Caco-2 (cell line): ENCODE data around the gene GRXCR2. TPM values are rescaled to one million over a fixed set of nuclear protein-coding genes. Genes with fewer than 3 reads are reported as not detected.

Experiments used
- BruUV-seq: library from RNA; stranded (reverse); fragments of 400-500 nt; replicated peaks from 2 replicates; lab custom pipeline; 2021; lab: Mats Ljungman, UMichigan
- CTCF ChIA-PET: fragments of 300-600 bp; sonication (Branson Sonifier 250); formaldehyde crosslinking; loops from one replicate; lab custom pipeline; 2022; ENCODE audit warnings: antibody characterized with exemption; lab: Charles Lee
- POLR2A ChIA-PET: fragments of 300-600 bp; sonication (Branson Sonifier 250); formaldehyde crosslinking; loops from one replicate; lab custom pipeline; 2022; ENCODE audit warnings: antibody characterized with exemption; lab: Charles Lee
- DNase-seq, 2 experiments: peaks; one replicate each; pipeline versions ENCODE4 v3.0.0 to v3.0.0-alpha.2; 2020 to 2022
- H3K27me3 ChIP-seq: replicated peaks from 2 replicates; pipeline ENCODE4 v1.6.0; 2011; ENCODE audit warnings: low read length; ENCODE audit not compliant: control insufficient read depth, insufficient read depth
- H3K36me3 ChIP-seq: 2 replicates; pipeline ENCODE4 v1.5.1; 2011; ENCODE audit warnings: low read length; ENCODE audit not compliant: control insufficient read depth, insufficient read depth
- H3K4me1 ChIP-seq: fragments of 250-450 bp; sonication (Bioruptor Pico); 2 replicates; pipeline ENCODE4 v1.5.1; 2020; ENCODE audit warnings: mild to moderate bottlenecking
- H3K4me3 ChIP-seq: 2 replicates; pipeline ENCODE4 v1.5.1; 2011; ENCODE audit warnings: low read depth, mild to moderate bottlenecking, control low read depth, low read length
- H3K9me3 ChIP-seq: fragments of 250-450 bp; sonication (Bioruptor Pico); 2 replicates; pipeline ENCODE4 v1.5.1; 2020; ENCODE audit warnings: mild to moderate bottlenecking, moderate library complexity
- H3K27ac Mint-ChIP-seq: one replicate; pipeline ENCODE4 v1.8.0; 2022; ENCODE audit warnings: mixed read lengths; ENCODE audit not compliant: unreplicated experiment
- H3K27me3 Mint-ChIP-seq: one replicate; pipeline ENCODE4 v1.8.0; 2022; ENCODE audit warnings: mixed read lengths; ENCODE audit not compliant: insufficient read depth, unreplicated experiment
- H3K36me3 Mint-ChIP-seq: one replicate; pipeline ENCODE4 v1.8.0; 2022; ENCODE audit warnings: mild to moderate bottlenecking, mixed read lengths; ENCODE audit not compliant: insufficient read depth, unreplicated experiment
- H3K4me1 Mint-ChIP-seq: one replicate; pipeline ENCODE4 v1.8.0; 2022; ENCODE audit warnings: low read depth, mixed read lengths; ENCODE audit not compliant: unreplicated experiment
- H3K4me3 Mint-ChIP-seq: one replicate; pipeline ENCODE4 v1.8.0; 2022; ENCODE audit warnings: mild to moderate bottlenecking, moderate library complexity, mixed read lengths; ENCODE audit not compliant: unreplicated experiment
- H3K9me3 Mint-ChIP-seq: one replicate; pipeline ENCODE4 v1.8.0; 2022; ENCODE audit warnings: mixed read lengths; ENCODE audit not compliant: unreplicated experiment
- CTCF ChIP-seq, 2 experiments: fragments of 200-600 bp in 1 of 2; IDR thresholded peaks; 1 replicate in 1 of 2; 2 replicates in 1 of 2; pipeline versions ENCODE4 v1.5.1 to v1.8.0; 2011 to 2022; ENCODE audit warnings: antibody characterized with exemption in 1 of 2, control low read depth in 1 of 2, inconsistent platforms in 1 of 2, low read depth in 1 of 2, low read length in 1 of 2, mild to moderate bottlenecking in 1 of 2, moderate library complexity in 1 of 2; ENCODE audit not compliant: insufficient read depth in 1 of 2, severe bottlenecking in 1 of 2, unreplicated experiment in 1 of 2
- intact Hi-C: fragments of 100-400 bp; cut with micrococcal nuclease; formaldehyde crosslinking; loops from one replicate; pipeline ENCODE4 v1.10.0; 2022; ENCODE audit not compliant: unreplicated experiment
- total RNA-seq: library from RNA; stranded (reverse); gene quantifications from 2 replicates; pipeline ENCODE4 v1.2.3, GENCODE V29; 2022

The GRXCR2 gene
- total RNA-seq, 1 experiment from 2014 or later = not detected

- no peak for DNase-seq
- Mint-ChIP-seq H3K27ac (no peak overlapping the region), H3K36me3 (no peaks in the 10 kb centered on the region), H3K4me1 (no peaks in the 10 kb centered on the region), H3K9me3 (no peaks in the 10 kb centered on the region), H3K27me3 (no peaks in the 10 kb centered on the region), H3K4me3 (no peak overlapping the region)
- ChIA-PET POLR2A (interaction anchor here (0.7 kb wide), 1 partner anchor 9 kb away, joined by 3 read pairs; no protein-coding TSS in a partner anchor), CTCF (interaction anchor here (1.0 to 1.4 kb wide), 3 partner anchors 13 to 115 kb away, joined by 3 to 8 read pairs (median 3); no protein-coding TSS in a partner anchor)
- H3K9me3 ChIP-seq = no peaks in the 10 kb centered on the region
- no peak overlapping the region for H3K4me3 ChIP-seq
- no peaks in the 10 kb centered on the region for H3K4me1 ChIP-seq
- no peak for TF ChIP-seq CTCF (IDR thresholded peaks at IDR 0.05; ENCODE audit: insufficient read depth in 1 of 2, low read depth in 1 of 2, low read length in 1 of 2, severe bottlenecking in 1 of 2, unreplicated experiment in 1 of 2)
- intact Hi-C loops = loop anchor here (1.0 kb wide), 3 partner anchors 112 to 132 kb away; no protein-coding TSS in a partner anchor
- BruUV-seq = no TSS peak
- no peaks in the 10 kb centered on the region for H3K27me3 ChIP-seq
- H3K36me3 ChIP-seq = no peaks in the 10 kb centered on the region; the same call in none of the 2 replicates
Observed at GRCh38 chr5:145812877-145813276, 59.9 kb downstream of the GRXCR2 start.

DNA sequence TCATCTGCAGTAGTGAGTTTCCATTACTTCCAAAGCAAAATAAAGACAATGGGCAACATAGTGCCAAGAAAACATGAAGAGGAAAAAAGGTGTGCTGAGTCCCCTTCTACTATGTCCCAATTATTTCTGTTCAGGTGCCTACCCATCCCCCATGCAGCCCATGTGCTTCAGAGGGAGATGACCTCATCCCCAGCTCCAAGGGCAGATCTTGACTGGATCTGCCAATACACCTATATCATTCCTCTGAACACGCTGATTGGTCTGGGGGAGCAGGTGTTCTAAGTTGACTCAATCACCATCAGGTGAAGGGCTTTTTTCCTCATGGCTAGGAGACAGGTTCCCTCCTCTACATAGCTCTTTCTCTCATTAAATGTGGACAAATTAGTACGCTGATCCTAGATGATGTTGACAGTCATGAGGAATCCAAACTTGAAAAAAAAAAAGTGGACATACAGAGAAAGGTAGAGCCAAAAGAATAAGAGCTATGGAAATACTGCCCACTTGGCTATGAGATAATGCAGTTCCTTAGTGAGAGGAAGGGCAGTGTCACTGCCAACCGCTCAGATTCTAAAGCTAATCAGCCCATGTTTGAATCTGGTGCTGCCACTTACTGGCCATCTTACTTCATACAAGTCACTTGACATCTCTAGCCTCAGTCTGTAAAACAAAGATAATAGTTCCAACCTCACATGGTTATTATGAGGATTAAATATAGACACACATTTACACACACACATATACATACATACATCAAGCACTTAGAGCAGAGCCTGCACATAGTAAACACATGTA, 60.8 kb downstream of the GRXCR2 start:
- Mint-ChIP-seq H3K36me3 (no peaks in the 10 kb centered on the region), H3K4me1 (no peaks in the 10 kb centered on the region), H3K27me3 (no peaks in the 10 kb centered on the region), H3K27ac (no peak overlapping the region), H3K4me3 (no peak overlapping the region), H3K9me3 (no peaks in the 10 kb centered on the region)
- no peaks in the 10 kb centered on the region for H3K4me1 ChIP-seq
- ChIA-PET POLR2A (interaction anchor here (0.7 kb wide), 1 partner anchor 8 kb away, joined by 3 read pairs; no protein-coding TSS in a partner anchor), CTCF (interaction anchor here (0.7 to 1.4 kb wide), 5 partner anchors 13 to 268 kb away, joined by 3 to 8 read pairs (median 3); no protein-coding TSS in a partner anchor)
- BruUV-seq = no TSS peak
- no peaks in the 10 kb centered on the region for H3K27me3 ChIP-seq
- no peak for TF ChIP-seq CTCF (IDR thresholded peaks at IDR 0.05; ENCODE audit: insufficient read depth in 1 of 2, low read depth in 1 of 2, low read length in 1 of 2, severe bottlenecking in 1 of 2, unreplicated experiment in 1 of 2)
- H3K9me3 ChIP-seq = no peaks in the 10 kb centered on the region
- H3K36me3 ChIP-seq = no peaks in the 10 kb centered on the region; the same call in none of the 2 replicates
- no peak overlapping the region for H3K4me3 ChIP-seq
- DNase-seq = peak in 1 of 2 experiments; percentile 14
- intact Hi-C loops = loop anchor here (1.0 kb wide), 3 partner anchors 111 to 131 kb away; no protein-coding TSS in a partner anchor

Other genes with a start within 250 kb of the GRXCR2 start
- 26.0 and 28.7 TPM in 2 replicates for gene PRELID2, start 37.7 kb downstream of the GRXCR2 start, total RNA-seq
- gene SH3RF2, start 63.6 kb upstream of the GRXCR2 start, total RNA-seq = 49.4 and 55.0 TPM in 2 replicates
- 1.0 TPM in 1 of 2 replicates, not detected in the other for gene PLAC8L1, start 232.6 kb upstream of the GRXCR2 start, total RNA-seq